Measurements from ENCODE around the gene FN1.

Gene FN1

GRCh38 chr2:215392164-215392563 is 43.7 kb downstream of the FN1 start:
- no peak overlapping the region for H3K27ac ChIP-seq
- no peak for TF ChIP-seq CTCF (conservative IDR thresholded peaks at IDR 0.05)

- no peak for TF ChIP-seq CTCF (conservative IDR thresholded peaks at IDR 0.05)
- H3K27ac ChIP-seq: no peak overlapping the region
Measured at GRCh38 chr2:215391531-215391930, 44.3 kb downstream of the FN1 start.

GRCh38 chr2:215390550-215390913 is 45.3 kb downstream of the FN1 start:
- no peak overlapping the region for H3K27ac ChIP-seq
- TF ChIP-seq CTCF (conservative IDR thresholded peaks at IDR 0.05): no peak

- no peak for TF ChIP-seq CTCF (conservative IDR thresholded peaks at IDR 0.05)
- H3K27ac ChIP-seq: no peak overlapping the region
Measured at GRCh38 chr2:215388002-215388728, 47.7 kb downstream of the FN1 start.

GRCh38 chr2:215386566-215386965 is 49.3 kb downstream of the FN1 start:
- TF ChIP-seq CTCF (conservative IDR thresholded peaks at IDR 0.05): no peak
- H3K27ac ChIP-seq: no peak overlapping the region

GRCh38 chr2:215384710-215385109 is 51.2 kb downstream of the FN1 start:
- TF ChIP-seq CTCF (conservative IDR thresholded peaks at IDR 0.05): no peak
- H3K27ac ChIP-seq: no peak overlapping the region

- no peak overlapping the region for H3K27ac ChIP-seq
- TF ChIP-seq CTCF (conservative IDR thresholded peaks at IDR 0.05): no peak
Measured at GRCh38 chr2:215383652-215384279, 52.1 kb downstream of the FN1 start.
